Stomach (tissue), 4 donors: ENCODE measurements around the gene RRAGD.

Experiments used
- CTCF ChIP-seq, 7 experiments: fragments of 450-650 bp in 4 of 7; fragments of 200-600 bp in 3 of 7; sonication (generic) in 3 of 7; IDR thresholded peaks; one replicate each; pipeline ENCODE4 v1.5.1; 2016 to 2019; ENCODE audit warnings: antibody characterized with exemption in 7 of 7, control low read depth in 2 of 7, mild to moderate bottlenecking in 1 of 7
- POLR2A ChIP-seq, 4 donors: fragments of 450-650 bp; IDR thresholded peaks; one replicate each; pipeline ENCODE4 v1.6.1; 2016; ENCODE audit warnings: antibody characterized with exemption in 4 of 4, control low read depth in 2 of 4, mild to moderate bottlenecking in 1 of 4, moderate library complexity in 1 of 4
- POLR2AphosphoS5 ChIP-seq, 3 donors: sonication (generic); formaldehyde crosslinking; IDR thresholded peaks; one replicate each; pipeline ENCODE4 v1.6.1; 2016; ENCODE audit warnings: antibody characterized with exemption in 3 of 3

- TF ChIP-seq POLR2A (IDR thresholded peaks at IDR 0.05), result no peak
- TF ChIP-seq CTCF (IDR thresholded peaks at IDR 0.05), result no peak
- no peak for TF ChIP-seq POLR2AphosphoS5 (IDR thresholded peaks at IDR 0.05)
These were observed 9.3 kb downstream of the RRAGD start for GRCh38 chr6:89402776-89403175.
